ENCODE data around the gene TSPAN32. TPM values are rescaled to one million over a fixed set of nuclear protein-coding genes. Genes with fewer than 3 reads are reported as not detected.

The TSPAN32 gene
- total RNA-seq, 2 experiments from 2014 or later, result 5.5 to 6.5 TPM

DNA sequence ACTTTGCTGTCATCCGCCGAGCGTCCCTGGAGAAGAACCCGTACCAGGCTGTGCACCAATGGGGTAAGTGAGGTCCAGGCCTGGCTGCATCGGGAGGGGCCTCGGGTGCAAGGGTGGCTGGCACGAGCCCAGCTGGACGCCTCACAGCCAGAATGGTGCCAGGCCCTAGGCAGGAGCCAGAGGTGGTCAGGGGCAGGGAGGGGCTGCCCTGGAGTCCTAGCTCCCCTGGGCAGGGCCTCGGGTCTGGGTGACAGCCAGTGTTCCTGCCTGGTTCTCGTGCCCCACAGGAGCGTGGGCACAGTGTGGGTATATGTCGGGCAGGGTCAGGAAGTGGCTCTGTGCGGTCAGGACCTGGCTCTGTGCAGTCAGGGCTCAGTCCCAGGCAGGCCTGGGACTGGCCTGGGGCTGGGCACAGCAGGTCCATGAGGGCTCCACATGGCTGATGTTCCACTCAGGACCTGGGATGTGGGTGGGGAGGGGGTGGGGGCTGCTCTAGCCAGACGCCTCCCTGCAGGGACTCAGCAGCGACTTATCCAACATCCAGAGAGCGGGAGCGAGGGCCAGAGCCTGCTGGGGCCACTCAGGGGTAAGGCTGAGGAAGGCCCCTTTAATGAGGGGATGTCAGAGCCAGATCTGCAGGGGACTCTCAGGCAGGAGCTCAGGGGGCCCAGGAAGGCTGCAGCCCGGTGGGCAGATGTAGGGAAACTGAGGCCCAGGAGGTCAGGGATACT lies 1.2 kb downstream of the TSPAN32 start:
- peaks cover 47% of the 10 kb centered on the region for H3K4me1 Mint-ChIP-seq (ENCODE audit: low read depth)
- peak overlapping the region; percentile 87 for H3K27ac Mint-ChIP-seq
- peak overlapping the region; percentile 85 for H3K4me3 Mint-ChIP-seq
- no peaks in the 10 kb centered on the region for H3K9me3 Mint-ChIP-seq
- peak; percentile 36 for DNase-seq
- POLR2A ChIA-PET, result interaction anchor here (0.7 to 2.5 kb wide), 4 partner anchors 73 to 118 kb away, joined by 3 to 15 read pairs (median 4); partner anchors contain the start of genes CD81 and TSSC4
- CTCF ChIA-PET, result interaction anchor here (0.6 to 7.1 kb wide), 11 partner anchors 14 to 590 kb away, joined by 3 to 340 read pairs (median 9); partner anchors contain the start of genes ASCL2, CD81 and TSSC4
- no peaks in the 10 kb centered on the region for H3K27me3 Mint-ChIP-seq
- peaks cover 2% of the 10 kb centered on the region for H3K36me3 Mint-ChIP-seq
- intact Hi-C loops (cut with micrococcal nuclease), result loop anchor here (1.0 to 10.0 kb wide), 3 partner anchors 74 to 582 kb away; partner anchors contain the start of genes CD81, CDKN1C and TSSC4

DNA sequence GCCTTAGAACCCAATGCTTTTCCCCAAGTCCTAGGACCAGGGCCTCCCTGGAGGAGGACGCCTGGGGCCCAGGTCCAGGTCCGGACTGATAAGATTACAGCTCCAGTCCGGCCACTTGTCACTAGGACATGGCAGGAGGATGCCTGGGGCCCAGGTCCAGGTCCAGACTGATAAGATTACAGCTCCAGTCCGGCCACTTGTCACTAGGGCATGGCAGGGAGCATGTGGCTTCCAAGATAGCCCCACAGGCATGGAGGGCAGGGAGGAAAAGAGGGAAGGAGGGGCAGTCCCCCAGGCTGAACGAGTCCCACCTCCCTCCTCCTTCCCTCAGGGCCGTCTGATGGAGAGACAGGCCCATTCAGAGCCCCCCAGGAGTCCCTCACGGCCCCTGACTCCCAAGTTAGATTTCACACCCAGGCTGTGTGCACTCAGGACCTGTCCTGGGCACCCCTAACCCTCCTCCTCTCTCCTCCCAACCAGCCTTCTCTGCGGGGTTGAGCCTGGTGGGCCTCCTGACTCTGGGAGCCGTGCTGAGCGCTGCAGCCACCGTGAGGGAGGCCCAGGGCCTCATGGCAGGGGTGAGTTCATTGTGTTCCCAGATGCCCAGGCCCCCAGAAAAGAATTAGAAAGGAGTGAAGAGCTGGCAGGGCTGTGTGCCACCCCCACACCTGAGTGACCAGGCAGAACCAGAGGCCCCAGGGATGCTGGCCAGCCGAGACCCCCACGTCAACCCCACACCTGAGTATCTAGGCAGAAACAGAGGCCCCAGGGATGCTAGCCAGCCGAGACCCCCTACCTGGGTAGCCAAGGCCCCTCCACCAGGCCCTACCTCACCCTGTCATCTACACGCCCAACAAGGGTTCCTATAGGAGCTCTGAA lies 2.1 kb downstream of the TSPAN32 start:
- Mint-ChIP-seq H3K36me3 (peaks cover 2% of the 10 kb centered on the region), H3K9me3 (no peaks in the 10 kb centered on the region), H3K4me3 (no peak overlapping the region), H3K27ac (peak overlapping the region; percentile 33), H3K4me1 (ENCODE audit: low read depth) (peaks cover 47% of the 10 kb centered on the region), H3K27me3 (no peaks in the 10 kb centered on the region)
- ChIA-PET POLR2A (interaction anchor here (0.6 to 2.5 kb wide), 6 partner anchors 34 to 146 kb away, joined by 3 to 15 read pairs (median 4); partner anchors contain the start of genes ASCL2, CD81 and TSSC4), CTCF (interaction anchor here (0.7 to 7.1 kb wide), 25 partner anchors 9 to 589 kb away, joined by 3 to 340 read pairs (median 7); partner anchors contain the start of genes ASCL2, CD81 and TSSC4)
- intact Hi-C loops (cut with micrococcal nuclease), result loop anchor here (2.0 to 10.0 kb wide), 3 partner anchors 73 to 581 kb away; partner anchors contain the start of genes CD81 and CDKN1C
- no peak for DNase-seq

DNA sequence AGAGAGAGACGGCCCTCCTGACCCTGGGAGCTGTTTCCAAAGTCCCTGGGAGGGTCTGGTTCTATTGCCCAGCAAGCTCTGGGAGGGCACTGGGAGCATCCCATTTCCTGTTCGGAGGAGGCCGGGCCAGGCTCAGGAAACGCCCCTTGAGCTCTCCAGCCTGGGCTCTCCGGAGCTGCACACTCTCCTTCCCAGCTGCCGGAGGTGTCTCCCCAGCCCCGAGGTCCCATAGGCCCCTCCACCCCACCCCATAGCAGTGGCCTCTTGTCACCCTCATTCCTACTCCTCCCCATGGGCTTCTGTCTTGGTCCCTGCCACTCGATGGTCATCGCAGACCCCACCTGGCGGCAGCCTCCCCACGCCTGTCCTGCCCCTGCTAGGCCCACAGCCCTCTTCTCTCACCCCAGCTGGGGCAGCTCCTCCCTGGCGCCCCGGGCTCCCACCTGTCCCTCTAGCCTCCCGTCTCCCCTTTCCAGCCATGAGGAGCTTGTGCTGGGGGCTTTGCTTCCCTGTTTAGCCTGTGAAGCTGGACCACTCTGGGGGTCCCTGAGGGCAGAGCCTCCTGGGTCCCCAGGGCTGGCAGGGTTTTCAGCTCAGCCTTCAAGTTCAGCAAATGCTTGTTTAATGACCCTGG lies 2.8 kb downstream of the TSPAN32 start:
- Mint-ChIP-seq H3K4me1 (ENCODE audit: low read depth) (peaks cover 43% of the 10 kb centered on the region), H3K4me3 (no peak overlapping the region)
- CTCF ChIA-PET, result interaction anchor here (0.6 to 7.1 kb wide), 37 partner anchors 8 to 588 kb away, joined by 3 to 340 read pairs (median 4); partner anchors contain the start of genes ASCL2, CD81 and TSSC4

GRCh38 chr11:2305140-2305778 lies 3.4 kb downstream of the TSPAN32 start:
- POLR2A ChIA-PET, result interaction anchor here (0.6 to 1.9 kb wide), 6 partner anchors 35 to 303 kb away, joined by 3 to 6 read pairs (median 4); partner anchors contain the start of genes ASCL2 and CD81
- peaks cover 2% of the 10 kb centered on the region for H3K36me3 Mint-ChIP-seq
- peaks cover 42% of the 10 kb centered on the region for H3K4me1 Mint-ChIP-seq (ENCODE audit: low read depth)
- no peaks in the 10 kb centered on the region for H3K9me3 Mint-ChIP-seq
- CTCF ChIA-PET, result interaction anchor here (0.6 to 7.1 kb wide), 44 partner anchors 9 to 594 kb away, joined by 3 to 340 read pairs (median 4); partner anchors contain the start of genes ASCL2, CD81 and TSSC4
- intact Hi-C loops (cut with micrococcal nuclease), result loop anchor here (1.0 to 10.0 kb wide), 4 partner anchors 108 to 580 kb away; partner anchors contain the start of gene CDKN1C
- H3K4me3 Mint-ChIP-seq, result no peak overlapping the region
- DNase-seq, result peak; percentile 88
- no peaks in the 10 kb centered on the region for H3K27me3 Mint-ChIP-seq
- no peak overlapping the region for H3K27ac Mint-ChIP-seq

More for the DNA sequence above, 2.8 kb downstream of the TSPAN32 start:
- H3K27me3 Mint-ChIP-seq, result no peaks in the 10 kb centered on the region
- POLR2A ChIA-PET, result interaction anchor here (0.6 to 1.4 kb wide), 6 partner anchors 35 to 304 kb away, joined by 3 to 4 read pairs (median 4); partner anchors contain the start of genes ASCL2 and CD81
- H3K27ac Mint-ChIP-seq, result no peak overlapping the region
- H3K9me3 Mint-ChIP-seq, result no peaks in the 10 kb centered on the region
- no peak for DNase-seq
- intact Hi-C loops (cut with micrococcal nuclease), result loop anchor here (1.0 to 10.0 kb wide), 4 partner anchors 108 to 580 kb away; partner anchors contain the start of gene CDKN1C
- H3K36me3 Mint-ChIP-seq, result peaks cover 2% of the 10 kb centered on the region

DNA sequence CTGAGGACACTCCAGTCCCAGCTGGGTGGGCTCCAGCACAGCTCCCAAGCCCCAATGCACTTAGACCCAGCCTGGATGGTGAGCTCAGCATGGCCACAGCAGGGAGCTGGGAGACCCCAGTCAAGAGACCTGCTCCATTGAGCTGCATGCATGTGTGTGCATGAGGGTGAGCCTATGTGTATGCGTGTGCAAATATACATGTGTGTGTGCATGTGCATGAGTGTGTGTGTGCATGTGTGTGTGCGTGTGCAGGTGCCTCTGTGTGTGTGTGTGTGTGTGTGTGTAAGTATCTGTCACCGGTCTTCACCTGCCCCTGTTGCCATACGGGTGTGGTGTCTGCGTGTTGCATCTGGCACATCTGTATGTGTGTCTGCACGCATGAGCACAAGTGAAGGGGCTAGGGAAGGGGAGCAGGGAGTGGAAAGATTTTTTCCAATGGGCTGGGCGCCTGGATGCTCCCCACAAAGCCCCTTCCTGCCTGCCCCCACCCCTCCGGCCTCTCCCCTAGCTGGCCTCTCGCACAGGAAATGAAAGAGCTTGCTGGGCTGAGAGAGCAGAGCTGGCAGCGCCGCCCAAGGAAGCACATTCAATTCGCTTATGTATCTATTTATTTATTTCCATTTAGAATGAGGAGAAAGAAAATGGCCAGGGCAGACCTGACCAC lies 4.1 kb downstream of the TSPAN32 start:
- POLR2A ChIA-PET, result interaction anchor here (0.6 to 1.9 kb wide), 2 partner anchors 71 to 156 kb away, joined by 4 to 6 read pairs; partner anchors contain the start of gene CD81
- Mint-ChIP-seq H3K27ac (peak overlapping the region; percentile 77), H3K4me1 (ENCODE audit: low read depth) (peaks cover 35% of the 10 kb centered on the region), H3K27me3 (no peaks in the 10 kb centered on the region), H3K36me3 (peaks cover 2% of the 10 kb centered on the region), H3K9me3 (no peaks in the 10 kb centered on the region), H3K4me3 (peak overlapping the region; percentile 5)
- CTCF ChIA-PET, result interaction anchor here (0.6 to 7.1 kb wide), 29 partner anchors 11 to 593 kb away, joined by 3 to 340 read pairs (median 5); partner anchors contain the start of genes ASCL2, CD81 and TSSC4
- intact Hi-C loops (cut with micrococcal nuclease), result loop anchor here (1.0 to 10.0 kb wide), 4 partner anchors 109 to 579 kb away; partner anchors contain the start of gene CDKN1C
- peak; percentile 54 for DNase-seq

GRCh38 chr11:2306452-2306823 lies 4.6 kb downstream of the TSPAN32 start:
- no peaks in the 10 kb centered on the region for H3K9me3 Mint-ChIP-seq
- peaks cover 34% of the 10 kb centered on the region for H3K4me1 Mint-ChIP-seq (ENCODE audit: low read depth)
- H3K36me3 Mint-ChIP-seq, result peaks cover 2% of the 10 kb centered on the region
- peak overlapping the region; percentile 77 for H3K27ac Mint-ChIP-seq
- H3K27me3 Mint-ChIP-seq, result no peaks in the 10 kb centered on the region
- POLR2A ChIA-PET, result interaction anchor here (1.9 kb wide), 1 partner anchor 70 kb away, joined by 6 read pairs; the partner anchor contains the start of gene CD81
- CTCF ChIA-PET, result interaction anchor here (0.9 to 7.1 kb wide), 14 partner anchors 38 to 581 kb away, joined by 3 to 340 read pairs (median 8); partner anchors contain the start of genes ASCL2, CD81 and TSSC4
- DNase-seq, result no peak
- no peak overlapping the region for H3K4me3 Mint-ChIP-seq
- intact Hi-C loops (cut with micrococcal nuclease), result loop anchor here (5.0 to 10.0 kb wide), 2 partner anchors 226 to 578 kb away; partner anchors contain the start of gene CDKN1C

DNA sequence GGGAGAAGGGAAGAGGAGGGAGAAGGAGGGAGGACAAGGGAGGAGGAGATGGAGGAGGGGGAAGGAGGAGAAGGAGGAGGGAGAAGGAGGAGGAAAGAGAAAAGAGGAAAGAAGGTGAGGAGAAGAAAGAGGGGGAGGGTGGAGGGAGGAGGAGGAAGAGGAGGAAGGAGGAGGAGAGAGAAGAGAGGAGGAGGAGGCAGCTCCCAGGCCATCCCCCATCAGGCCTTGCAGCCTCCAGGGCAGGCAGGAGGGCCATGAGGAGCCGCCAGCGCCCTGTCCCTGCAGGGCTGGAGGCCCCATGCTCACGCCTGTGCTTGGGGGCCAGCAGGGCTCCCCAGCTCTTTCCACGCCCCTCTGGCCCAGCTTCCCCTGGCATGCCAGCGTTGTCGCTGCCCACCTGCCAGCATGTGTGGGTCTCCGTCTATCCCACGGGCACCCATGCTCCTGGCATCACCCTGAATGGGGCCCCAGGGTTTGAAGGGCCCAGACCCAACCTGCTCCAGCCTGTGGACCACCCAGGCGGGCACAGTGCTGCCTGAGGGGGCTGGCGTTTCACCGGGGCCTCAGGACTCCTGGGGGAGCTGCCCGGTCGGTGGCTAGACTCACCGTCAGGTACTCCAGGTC lies 5.2 kb downstream of the TSPAN32 start:
- ChIA-PET CTCF (interaction anchor here (1.0 to 7.1 kb wide), 8 partner anchors 70 to 225 kb away, joined by 3 to 340 read pairs (median 24); partner anchors contain the start of genes CD81 and TSSC4), POLR2A (interaction anchor here (1.9 kb wide), 1 partner anchor 70 kb away, joined by 6 read pairs; the partner anchor contains the start of gene CD81)
- no peak overlapping the region for H3K27ac Mint-ChIP-seq
- no peak for DNase-seq
- H3K4me1 Mint-ChIP-seq (ENCODE audit: low read depth), result peaks cover 34% of the 10 kb centered on the region
- no peaks in the 10 kb centered on the region for H3K9me3 Mint-ChIP-seq
- no peaks in the 10 kb centered on the region for H3K27me3 Mint-ChIP-seq
- intact Hi-C loops (cut with micrococcal nuclease), result loop anchor here (5.0 to 10.0 kb wide), 2 partner anchors 225 to 578 kb away; partner anchors contain the start of gene CDKN1C
- no peak overlapping the region for H3K4me3 Mint-ChIP-seq
- no peaks in the 10 kb centered on the region for H3K36me3 Mint-ChIP-seq

DNA sequence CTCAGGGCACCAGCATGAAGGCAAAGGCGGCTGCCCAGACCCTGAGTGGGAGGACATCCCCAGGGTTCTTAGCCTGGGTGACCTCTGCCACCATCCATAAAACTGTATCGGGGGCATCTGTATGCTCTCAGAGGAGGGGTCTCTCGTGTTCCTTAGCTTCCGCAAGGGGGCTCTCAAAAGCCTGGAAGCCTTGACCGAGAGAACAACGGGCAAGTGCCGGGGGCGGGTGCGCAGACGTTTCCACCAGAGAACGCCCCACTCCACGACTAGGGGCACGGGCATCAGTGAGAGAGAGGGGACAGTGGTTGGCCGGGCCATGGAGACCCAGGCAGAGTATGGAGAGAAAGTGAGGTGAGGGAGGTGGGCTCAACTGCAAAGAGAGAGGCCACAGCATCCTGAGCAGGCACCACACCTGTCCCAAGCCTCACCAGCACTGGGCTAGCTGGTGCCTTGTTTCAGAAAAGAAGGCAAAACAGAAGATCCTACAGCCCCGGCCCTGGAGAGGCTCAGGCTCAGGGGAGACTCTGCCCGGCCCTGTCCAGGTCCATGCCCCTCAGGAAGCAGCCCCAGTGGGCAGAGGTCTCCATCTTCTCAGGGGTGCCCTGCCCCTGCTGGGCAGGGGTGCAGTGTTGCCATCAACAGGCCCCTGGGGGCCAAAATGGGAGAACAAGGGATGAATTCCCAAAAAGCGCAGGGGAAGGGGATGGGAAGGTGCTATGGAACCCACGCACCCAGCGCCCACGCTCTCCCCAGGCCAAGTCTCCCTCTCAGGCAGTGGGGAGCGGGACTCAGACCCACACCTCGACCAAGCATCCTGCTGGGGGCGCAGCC lies 5.9 kb downstream of the TSPAN32 start:
- Mint-ChIP-seq H3K4me3 (no peak overlapping the region), H3K27ac (no peak overlapping the region), H3K36me3 (no peaks in the 10 kb centered on the region), H3K27me3 (no peaks in the 10 kb centered on the region), H3K9me3 (no peaks in the 10 kb centered on the region), H3K4me1 (ENCODE audit: low read depth) (peaks cover 31% of the 10 kb centered on the region)
- POLR2A ChIA-PET, result no interaction called here
- DNase-seq, result no peak
- intact Hi-C loops (cut with micrococcal nuclease), result loop anchor here (5.0 to 10.0 kb wide), 2 partner anchors 225 to 577 kb away; partner anchors contain the start of gene CDKN1C
- CTCF ChIA-PET, result interaction anchor here (1.0 to 7.1 kb wide), 4 partner anchors 93 to 121 kb away, joined by 3 to 340 read pairs (median 32); partner anchors contain the start of gene TSSC4

- intact Hi-C loops (cut with micrococcal nuclease), result loop anchor here (5.0 to 10.0 kb wide), 2 partner anchors 224 to 576 kb away; partner anchors contain the start of gene CDKN1C
- no peak overlapping the region for H3K4me3 Mint-ChIP-seq
- no peaks in the 10 kb centered on the region for H3K27me3 Mint-ChIP-seq
- DNase-seq, result no peak
- H3K9me3 Mint-ChIP-seq, result no peaks in the 10 kb centered on the region
- ChIA-PET POLR2A (no interaction called here), CTCF (interaction anchor here (2.2 kb wide), 1 partner anchor 112 kb away, joined by 15 read pairs; no protein-coding TSS in a partner anchor)
- no peak overlapping the region for H3K27ac Mint-ChIP-seq
- peaks cover 22% of the 10 kb centered on the region for H3K4me1 Mint-ChIP-seq (ENCODE audit: low read depth)
- no peaks in the 10 kb centered on the region for H3K36me3 Mint-ChIP-seq
Measured at GRCh38 chr11:2308713-2309112, 6.9 kb downstream of the TSPAN32 start.
